ENCODE measurements around the gene PIGN. TPM values are rescaled to one million over a fixed set of nuclear protein-coding genes. Genes with fewer than 3 reads are reported as not detected.

PIGN gene
- total RNA-seq, 3 donors from 2014 or later = 29.5 to 40.4 (median 36.3) TPM

GRCh38 chr18:61992285-61992684, 194.6 kb downstream of the PIGN start:
- intact Hi-C loops (cut with DNase I, micrococcal nuclease) = no loop called here
- no peaks in the 10 kb centered on the region for H3K36me3 ChIP-seq (ENCODE audit: low read depth)
- H3K4me3 ChIP-seq = no peak overlapping the region
- no peaks in the 10 kb centered on the region for H3K4me1 ChIP-seq (ENCODE audit: low read depth)
- no peak for DNase-seq
- ATAC-seq = no peak
- H3K9me3 ChIP-seq = no peaks in the 10 kb centered on the region
- no peak for TF ChIP-seq CTCF (IDR thresholded peaks at IDR 0.05)

- H3K4me1 ChIP-seq (ENCODE audit: low read depth) = no peaks in the 10 kb centered on the region
- no peak for DNase-seq
- H3K4me3 ChIP-seq = no peak overlapping the region
- H3K36me3 ChIP-seq (ENCODE audit: low read depth) = no peaks in the 10 kb centered on the region
- intact Hi-C loops (cut with DNase I, micrococcal nuclease) = no loop called here
- TF ChIP-seq CTCF (IDR thresholded peaks at IDR 0.05) = no peak
- ATAC-seq = no peak
- no peaks in the 10 kb centered on the region for H3K9me3 ChIP-seq
Measured at GRCh38 chr18:61991836-61992235, 195.0 kb downstream of the PIGN start.

- Histone ChIP-seq H3K36me3 (ENCODE audit: low read depth) (no peaks in the 10 kb centered on the region), H3K4me3 (no peak overlapping the region), H3K9me3 (no peaks in the 10 kb centered on the region), H3K4me1 (ENCODE audit: low read depth) (no peaks in the 10 kb centered on the region)
- ATAC-seq = no peak
- intact Hi-C loops (cut with DNase I, micrococcal nuclease) = no loop called here
- no peak for DNase-seq
- TF ChIP-seq CTCF (IDR thresholded peaks at IDR 0.05) = no peak
Measured at GRCh38 chr18:61991201-61991600, 195.7 kb downstream of the PIGN start.

Other genes with a start within 250 kb of the PIGN start
- 10 to 100 TPM; 39.0 to 60.2 (median 51.2) TPM for gene RELCH, start 199 bp upstream of the PIGN start, total RNA-seq
- gene TNFRSF11A, start 138.3 kb upstream of the PIGN start, total RNA-seq = 10 to 100 TPM; 23.3 to 87.3 (median 59.3) TPM